Gastrocnemius medialis (tissue), 4 donors: Measurements from ENCODE around the gene RNF215.

Source experiments
- POLR2A ChIP-seq, 2 donors: fragments of 450-650 bp; IDR thresholded peaks; one replicate each; pipeline ENCODE4 v1.6.1; 2017; ENCODE audit warnings: antibody characterized with exemption in 2 of 2, mild to moderate bottlenecking in 2 of 2, moderate library complexity in 2 of 2
- TF ChIP-seq, protein P1 (sequence below), 5 experiments: fragments of 450-650 bp in 3 of 5; fragments of 200-600 bp in 2 of 5; sonication (generic) in 2 of 5; IDR thresholded peaks in 4 of 5; conservative IDR thresholded peaks in 1 of 5; 1 replicate in 4 of 5; 2 replicates in 1 of 5; pipeline ENCODE4 v1.5.1; 2016 to 2019; ENCODE audit warnings: antibody characterized with exemption in 5 of 5, mild to moderate bottlenecking in 3 of 5, moderate library complexity in 3 of 5

GRCh38 chr22:30436196-30436595 is 49.0 kb upstream of the RNF215 start:
- TF ChIP-seq POLR2A (IDR thresholded peaks at IDR 0.05): no peak
- TF ChIP-seq, protein P1, sequence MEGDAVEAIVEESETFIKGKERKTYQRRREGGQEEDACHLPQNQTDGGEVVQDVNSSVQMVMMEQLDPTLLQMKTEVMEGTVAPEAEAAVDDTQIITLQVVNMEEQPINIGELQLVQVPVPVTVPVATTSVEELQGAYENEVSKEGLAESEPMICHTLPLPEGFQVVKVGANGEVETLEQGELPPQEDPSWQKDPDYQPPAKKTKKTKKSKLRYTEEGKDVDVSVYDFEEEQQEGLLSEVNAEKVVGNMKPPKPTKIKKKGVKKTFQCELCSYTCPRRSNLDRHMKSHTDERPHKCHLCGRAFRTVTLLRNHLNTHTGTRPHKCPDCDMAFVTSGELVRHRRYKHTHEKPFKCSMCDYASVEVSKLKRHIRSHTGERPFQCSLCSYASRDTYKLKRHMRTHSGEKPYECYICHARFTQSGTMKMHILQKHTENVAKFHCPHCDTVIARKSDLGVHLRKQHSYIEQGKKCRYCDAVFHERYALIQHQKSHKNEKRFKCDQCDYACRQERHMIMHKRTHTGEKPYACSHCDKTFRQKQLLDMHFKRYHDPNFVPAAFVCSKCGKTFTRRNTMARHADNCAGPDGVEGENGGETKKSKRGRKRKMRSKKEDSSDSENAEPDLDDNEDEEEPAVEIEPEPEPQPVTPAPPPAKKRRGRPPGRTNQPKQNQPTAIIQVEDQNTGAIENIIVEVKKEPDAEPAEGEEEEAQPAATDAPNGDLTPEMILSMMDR (IDR thresholded peaks at IDR 0.05 in 4 of 5, conservative IDR thresholded peaks at IDR 0.05 in 1 of 5): no peak
